Measurements from ENCODE around the gene ATP7A. TPM values are rescaled to one million over a fixed set of nuclear protein-coding genes. Genes with fewer than 3 reads are reported as not detected.
A peak's percentile ranks its signal among the peaks of the same experiment; 100 is the strongest.
"Not testable (repeated sequence)": the region's sequence is repeated elsewhere in the genome, so short reads cannot be mapped to it uniquely, and the experiment has no call there.

The ATP7A gene
- total RNA-seq, 1 experiment from 2014 or later = 3.8 TPM

GRCh38 chrX:77935886-77936285 is 25.4 kb downstream of the ATP7A start:
- CTCF ChIA-PET = interaction anchor here (0.5 to 1.7 kb wide), 3 partner anchors 49 to 94 kb away, joined by 3 to 7 read pairs (median 3); no protein-coding TSS in a partner anchor
- intact Hi-C loops (cut with micrococcal nuclease) = no loop called here

GRCh38 chrX:77936299-77936698 is 25.8 kb downstream of the ATP7A start:
- H3K9me3 Mint-ChIP-seq (ENCODE audit: unreplicated experiment) = no peaks in the 10 kb centered on the region
- H3K4me1 Mint-ChIP-seq (ENCODE audit: insufficient read depth, unreplicated experiment) = peaks cover 5% of the 10 kb centered on the region
- H3K4me3 Mint-ChIP-seq (ENCODE audit: unreplicated experiment) = no peak overlapping the region
- H3K27ac Mint-ChIP-seq (ENCODE audit: low read depth, unreplicated experiment) = no peak overlapping the region
- no peaks in the 10 kb centered on the region for H3K27me3 Mint-ChIP-seq (ENCODE audit: insufficient read depth, unreplicated experiment)
- TF ChIP-seq, protein P1, sequence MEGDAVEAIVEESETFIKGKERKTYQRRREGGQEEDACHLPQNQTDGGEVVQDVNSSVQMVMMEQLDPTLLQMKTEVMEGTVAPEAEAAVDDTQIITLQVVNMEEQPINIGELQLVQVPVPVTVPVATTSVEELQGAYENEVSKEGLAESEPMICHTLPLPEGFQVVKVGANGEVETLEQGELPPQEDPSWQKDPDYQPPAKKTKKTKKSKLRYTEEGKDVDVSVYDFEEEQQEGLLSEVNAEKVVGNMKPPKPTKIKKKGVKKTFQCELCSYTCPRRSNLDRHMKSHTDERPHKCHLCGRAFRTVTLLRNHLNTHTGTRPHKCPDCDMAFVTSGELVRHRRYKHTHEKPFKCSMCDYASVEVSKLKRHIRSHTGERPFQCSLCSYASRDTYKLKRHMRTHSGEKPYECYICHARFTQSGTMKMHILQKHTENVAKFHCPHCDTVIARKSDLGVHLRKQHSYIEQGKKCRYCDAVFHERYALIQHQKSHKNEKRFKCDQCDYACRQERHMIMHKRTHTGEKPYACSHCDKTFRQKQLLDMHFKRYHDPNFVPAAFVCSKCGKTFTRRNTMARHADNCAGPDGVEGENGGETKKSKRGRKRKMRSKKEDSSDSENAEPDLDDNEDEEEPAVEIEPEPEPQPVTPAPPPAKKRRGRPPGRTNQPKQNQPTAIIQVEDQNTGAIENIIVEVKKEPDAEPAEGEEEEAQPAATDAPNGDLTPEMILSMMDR (IDR thresholded peaks at IDR 0.05; ENCODE audit: unreplicated experiment) = no peak
- ChIA-PET POLR2A (interaction anchor here (0.7 kb wide), 1 partner anchor 23 kb away, joined by 3 read pairs; no protein-coding TSS in a partner anchor), CTCF (interaction anchor here (1.2 to 1.7 kb wide), 2 partner anchors 89 to 93 kb away, joined by 3 to 7 read pairs; no protein-coding TSS in a partner anchor)
- no TSS peak for BruUV-seq (replicated peaks)
- intact Hi-C loops (cut with micrococcal nuclease) = no loop called here
- peak; percentile 6 for DNase-seq (ENCODE audit: unreplicated experiment)
- no peaks in the 10 kb centered on the region for H3K36me3 Mint-ChIP-seq (ENCODE audit: insufficient read depth, unreplicated experiment)

More at GRCh38 chrX:77935886-77936285, 25.4 kb downstream of the ATP7A start:
- TF ChIP-seq, protein P1 (IDR thresholded peaks at IDR 0.05; ENCODE audit: unreplicated experiment) = no peak
- Mint-ChIP-seq H3K27ac (ENCODE audit: low read depth, unreplicated experiment) (no peak overlapping the region), H3K27me3 (ENCODE audit: insufficient read depth, unreplicated experiment) (no peaks in the 10 kb centered on the region), H3K9me3 (ENCODE audit: unreplicated experiment) (no peaks in the 10 kb centered on the region), H3K4me1 (ENCODE audit: insufficient read depth, unreplicated experiment) (peaks cover 5% of the 10 kb centered on the region), H3K36me3 (ENCODE audit: insufficient read depth, unreplicated experiment) (no peaks in the 10 kb centered on the region), H3K4me3 (ENCODE audit: unreplicated experiment) (no peak overlapping the region)
- DNase-seq (ENCODE audit: unreplicated experiment) = no peak
- POLR2A ChIA-PET = no interaction called here
- no TSS peak for BruUV-seq (replicated peaks)

- Mint-ChIP-seq H3K9me3 (ENCODE audit: unreplicated experiment) (no peaks in the 10 kb centered on the region), H3K27ac (ENCODE audit: low read depth, unreplicated experiment) (no peak overlapping the region), H3K27me3 (ENCODE audit: insufficient read depth, unreplicated experiment) (no peaks in the 10 kb centered on the region), H3K36me3 (ENCODE audit: insufficient read depth, unreplicated experiment) (no peaks in the 10 kb centered on the region), H3K4me1 (ENCODE audit: insufficient read depth, unreplicated experiment) (peaks cover 5% of the 10 kb centered on the region), H3K4me3 (ENCODE audit: unreplicated experiment) (no peak overlapping the region)
- no TSS peak for BruUV-seq (replicated peaks)
- ChIA-PET POLR2A (no interaction called here), CTCF (no interaction called here)
- DNase-seq (ENCODE audit: unreplicated experiment) = peak; percentile 48
- intact Hi-C loops (cut with micrococcal nuclease) = no loop called here
- TF ChIP-seq, protein P1 (IDR thresholded peaks at IDR 0.05; ENCODE audit: unreplicated experiment) = no peak
These were observed 26.8 kb downstream of the ATP7A start for GRCh38 chrX:77937291-77937690.

- H3K27me3 Mint-ChIP-seq (ENCODE audit: insufficient read depth, unreplicated experiment) = no peaks in the 10 kb centered on the region
- intact Hi-C loops (cut with micrococcal nuclease) = no loop called here
- no peak for DNase-seq (ENCODE audit: unreplicated experiment)
- TF ChIP-seq, protein P1 (IDR thresholded peaks at IDR 0.05; ENCODE audit: unreplicated experiment) = no peak
- ChIA-PET CTCF (no interaction called here), POLR2A (interaction anchor here (0.7 to 1.0 kb wide), 2 partner anchors 16 to 39 kb away, joined by 3 to 4 read pairs; partner anchors contain the start of gene COX7B)
- H3K36me3 Mint-ChIP-seq (ENCODE audit: insufficient read depth, unreplicated experiment) = no peaks in the 10 kb centered on the region
- H3K4me1 Mint-ChIP-seq (ENCODE audit: insufficient read depth, unreplicated experiment) = peaks cover 5% of the 10 kb centered on the region
- BruUV-seq (replicated peaks) = no TSS peak
- no peaks in the 10 kb centered on the region for H3K9me3 Mint-ChIP-seq (ENCODE audit: unreplicated experiment)
- H3K4me3 Mint-ChIP-seq (ENCODE audit: unreplicated experiment) = no peak overlapping the region
- no peak overlapping the region for H3K27ac Mint-ChIP-seq (ENCODE audit: low read depth, unreplicated experiment)
These were observed 27.7 kb downstream of the ATP7A start for GRCh38 chrX:77938083-77938680.

- H3K27ac Mint-ChIP-seq (ENCODE audit: low read depth, unreplicated experiment); H3K4me1 Mint-ChIP-seq (ENCODE audit: insufficient read depth, unreplicated experiment); intact Hi-C loops (cut with micrococcal nuclease); H3K36me3 Mint-ChIP-seq (ENCODE audit: insufficient read depth, unreplicated experiment); DNase-seq (ENCODE audit: unreplicated experiment); H3K27me3 Mint-ChIP-seq (ENCODE audit: insufficient read depth, unreplicated experiment); H3K4me3 Mint-ChIP-seq (ENCODE audit: unreplicated experiment); H3K9me3 Mint-ChIP-seq (ENCODE audit: unreplicated experiment); BruUV-seq (replicated peaks); POLR2A ChIA-PET; CTCF ChIA-PET: not testable (repeated sequence)
These were observed 34.5 kb downstream of the ATP7A start for GRCh38 chrX:77945031-77945430.
